GM19023 (cell line): ENCODE data around the gene DBF4B.
"Not testable (repeated sequence)": the region's sequence is repeated elsewhere in the genome, so short reads cannot be mapped to it uniquely, and the experiment has no call there.

ENCODE experiments used
- ATAC-seq: cut with Tn5 transposase; IDR thresholded peaks from one replicate; pipeline ENCODE4 v1.9.1; 2021; ENCODE audit warnings: mild to moderate bottlenecking, moderate library complexity; ENCODE audit not compliant: unreplicated experiment

DBF4B gene

DNA sequence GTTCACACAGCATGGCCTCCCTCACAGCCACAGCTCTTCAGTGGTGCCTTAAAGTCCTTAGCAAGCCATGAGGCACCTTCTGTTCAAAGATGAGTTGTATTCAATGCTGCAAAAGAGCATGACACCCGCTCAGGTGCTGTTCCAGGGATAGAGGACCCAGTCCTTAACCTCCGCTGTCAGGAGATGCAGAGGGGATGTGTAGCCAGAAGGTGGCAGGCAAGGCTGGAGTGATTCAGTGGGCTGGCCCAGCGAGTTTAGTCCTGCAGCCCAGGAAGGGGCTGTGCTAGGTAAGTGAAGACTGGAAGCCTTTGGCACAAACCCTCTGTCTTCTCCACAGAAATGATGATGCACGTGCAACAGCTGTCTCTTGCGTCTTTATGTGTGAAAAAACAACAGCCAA, 25.3 kb downstream of the DBF4B start:
- ATAC-seq, result no peak

DNA sequence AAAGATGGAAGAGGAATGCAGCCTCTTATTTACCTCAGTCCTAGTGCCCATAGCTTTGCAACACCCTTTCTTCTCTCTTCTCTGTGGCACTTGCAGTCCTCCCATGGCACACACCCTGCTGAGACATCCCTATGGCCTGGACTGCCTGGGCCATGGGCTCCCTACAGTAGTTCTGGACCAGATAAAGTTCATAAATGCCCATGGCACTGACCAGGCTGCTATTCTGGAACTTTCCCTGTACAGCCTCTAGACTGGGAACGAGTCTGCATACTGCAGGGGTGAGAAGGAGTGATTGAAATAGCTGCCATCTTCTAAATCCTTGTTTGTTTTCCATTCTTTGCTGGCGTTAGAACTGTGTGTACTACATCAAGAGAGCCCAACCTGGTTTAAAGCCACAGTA, 25.8 kb downstream of the DBF4B start:
- no peak for ATAC-seq

DNA sequence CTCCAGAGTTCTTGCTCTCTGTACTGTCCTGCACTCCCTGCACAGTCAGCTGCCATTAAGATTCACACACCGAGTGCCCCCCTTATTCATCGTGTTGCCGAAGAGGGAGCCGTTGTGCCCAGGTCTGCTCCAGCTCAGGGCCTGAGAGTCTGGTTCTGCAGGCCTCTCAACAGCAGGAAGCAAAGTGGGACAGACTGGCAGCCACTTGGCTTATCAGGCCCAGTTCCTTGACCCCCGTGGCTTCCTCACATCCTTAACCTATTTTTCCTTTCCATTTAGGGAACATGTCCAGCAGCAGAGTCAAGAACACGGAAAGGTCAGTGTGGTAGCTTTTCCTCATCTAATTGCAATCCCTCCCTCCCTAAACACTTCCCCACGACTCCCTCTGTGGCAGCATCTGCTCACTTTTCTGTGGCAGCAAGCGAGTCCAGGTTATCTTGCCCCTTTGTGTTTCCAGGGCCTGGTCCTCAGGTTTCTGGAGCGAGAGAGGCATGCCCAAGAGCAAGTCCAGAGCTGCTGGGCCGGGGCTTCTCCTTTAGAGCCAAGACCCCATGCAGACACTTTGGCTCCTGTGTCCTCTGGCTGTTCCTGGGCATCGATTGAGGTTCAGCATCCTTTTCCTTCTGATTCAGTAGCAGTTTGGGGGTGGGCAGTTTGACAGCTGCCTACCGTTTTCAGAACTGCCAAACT, 28.2 kb downstream of the DBF4B start:
- no peak for ATAC-seq

DNA sequence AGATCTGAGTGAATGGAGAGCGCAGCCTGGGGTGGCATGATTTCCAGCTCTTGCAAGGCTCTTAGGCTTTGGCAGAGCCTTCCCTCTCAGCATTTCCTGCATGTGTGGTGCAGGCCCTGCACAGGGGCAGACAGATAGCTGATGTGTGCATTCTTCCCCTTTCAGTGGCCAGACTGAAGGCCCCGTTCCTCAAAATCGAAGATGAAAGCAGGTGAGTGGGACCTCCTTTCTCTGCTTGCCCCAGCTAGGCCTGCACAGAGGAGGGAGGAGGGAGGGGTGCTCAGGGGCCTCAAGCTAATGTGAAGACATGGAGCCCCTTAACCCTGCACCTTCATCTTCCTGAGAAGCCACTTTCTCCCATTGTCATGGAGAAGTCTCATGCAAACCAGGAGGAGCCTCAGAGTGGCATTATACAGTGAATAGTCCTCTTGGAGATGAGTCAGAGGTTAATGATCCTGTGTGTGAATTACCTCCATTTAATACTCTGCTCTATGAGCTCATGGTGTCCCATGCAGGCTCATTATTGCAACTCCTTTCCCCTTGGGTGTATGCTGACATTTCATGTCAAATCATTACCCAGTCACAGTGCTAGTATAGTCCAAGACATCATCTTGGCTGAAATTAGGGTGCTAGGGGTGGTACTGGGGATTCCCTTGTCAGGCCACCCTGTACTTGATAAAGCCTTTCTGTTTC, 29.9 kb downstream of the DBF4B start:
- ATAC-seq, result peak; percentile 60

GRCh38 chr17:44741316-44741715, 32.9 kb downstream of the DBF4B start:
- ATAC-seq, result no peak

DNA sequence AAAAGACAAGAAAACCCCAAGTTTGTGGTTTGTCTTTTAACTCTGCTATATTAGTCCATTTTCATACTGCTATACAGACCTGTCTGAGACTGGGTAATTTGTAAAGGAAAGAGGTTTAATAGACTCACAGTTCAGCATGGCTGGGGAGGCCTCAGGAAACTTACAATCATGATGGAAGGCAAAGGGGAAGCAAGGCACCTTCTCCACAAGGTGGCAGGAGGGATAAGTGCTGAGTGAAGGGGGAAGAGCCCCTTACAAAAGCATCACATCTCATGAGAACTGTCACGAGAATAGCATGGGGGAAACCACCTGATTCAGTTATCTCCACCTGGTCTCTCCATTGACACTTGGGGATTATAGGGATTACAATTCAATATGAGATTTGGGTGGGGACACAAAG, 36.8 kb downstream of the DBF4B start:
- no peak for ATAC-seq

GRCh38 chr17:44745738-44746137, 37.3 kb downstream of the DBF4B start:
- ATAC-seq, result not testable (repeated sequence)

DNA sequence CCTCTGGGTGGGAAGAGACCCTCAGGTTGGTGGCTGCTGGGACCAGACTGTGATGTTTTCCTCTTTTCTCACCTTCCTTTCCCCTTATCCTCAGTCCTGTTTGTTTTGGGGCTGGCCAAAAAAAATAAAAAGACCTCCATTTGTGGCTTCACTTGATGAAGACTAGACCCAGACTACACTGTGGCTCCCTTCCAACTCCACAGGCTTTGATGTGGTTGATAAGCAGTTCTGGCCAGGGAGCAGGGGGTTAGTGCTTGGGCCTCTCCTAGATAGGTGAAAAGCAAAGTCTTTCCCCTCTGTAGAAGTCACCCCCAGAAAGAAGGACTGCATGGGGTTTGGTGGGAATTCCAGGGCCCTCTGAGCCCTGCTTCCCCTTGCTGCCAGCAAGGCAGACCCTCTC, 39.1 kb downstream of the DBF4B start:
- ATAC-seq, result no peak

DNA sequence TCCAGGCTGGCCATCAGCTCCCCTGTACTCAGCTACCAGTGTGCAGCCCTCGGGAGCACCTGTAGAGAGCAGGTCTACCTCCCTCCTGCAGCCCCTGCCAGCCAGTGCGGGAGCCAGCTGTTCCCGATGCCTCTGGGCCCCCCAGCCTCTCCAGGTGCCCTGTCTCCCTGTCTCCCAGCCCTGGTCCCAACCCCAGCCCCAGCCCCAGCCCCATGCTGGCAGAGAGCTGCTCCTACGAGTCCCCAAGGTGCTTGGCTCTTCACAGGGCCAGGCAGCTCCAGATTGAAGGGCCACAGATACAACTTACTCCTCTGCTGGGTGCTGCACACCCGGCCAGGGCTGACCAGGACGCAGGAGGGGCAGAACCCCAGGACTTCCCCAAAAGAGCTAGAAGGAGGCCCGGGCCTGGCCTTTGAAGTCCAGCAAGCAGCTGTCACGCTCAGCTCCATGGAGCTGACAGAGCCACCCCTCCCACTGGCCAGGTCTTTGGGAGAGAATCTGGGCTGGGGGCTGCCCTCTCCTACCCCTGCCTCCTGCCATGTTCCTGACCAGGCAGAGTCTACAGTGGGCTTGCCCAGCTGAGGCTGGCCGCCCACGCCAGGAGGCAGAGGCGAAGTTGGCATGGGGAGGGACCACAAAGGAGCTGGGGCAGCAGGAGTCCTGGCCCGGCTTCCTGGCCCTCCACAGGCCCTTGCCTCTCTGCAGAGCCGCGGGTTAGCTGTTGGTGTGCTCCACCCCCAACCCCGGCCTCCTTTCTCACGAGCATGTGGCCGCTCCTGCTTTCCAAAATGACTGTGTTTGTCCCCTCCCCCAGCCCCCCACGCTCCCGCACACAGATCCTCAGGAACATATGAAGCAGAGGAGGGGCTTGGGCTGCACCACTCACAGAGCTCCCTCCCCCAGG, 40.9 kb downstream of the DBF4B start:
- ATAC-seq, result no peak

DNA sequence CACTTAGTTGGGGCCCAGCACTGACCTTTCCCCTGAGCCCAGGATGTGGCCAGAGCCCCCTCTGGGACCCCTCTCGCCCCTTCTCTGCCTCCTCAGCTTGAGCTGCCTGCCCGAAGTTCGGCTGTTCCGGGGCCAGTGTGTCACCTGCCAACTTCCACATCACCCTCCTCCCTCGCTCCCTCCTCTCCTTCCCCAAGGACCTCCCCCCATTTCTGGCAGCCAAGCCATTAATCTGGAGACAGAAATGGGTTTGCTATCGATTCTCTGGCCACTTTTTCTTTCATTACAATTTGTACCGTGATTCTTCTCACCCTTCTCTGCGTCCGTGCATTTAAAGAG, 41.5 kb downstream of the DBF4B start:
- ATAC-seq, result no peak

DNA sequence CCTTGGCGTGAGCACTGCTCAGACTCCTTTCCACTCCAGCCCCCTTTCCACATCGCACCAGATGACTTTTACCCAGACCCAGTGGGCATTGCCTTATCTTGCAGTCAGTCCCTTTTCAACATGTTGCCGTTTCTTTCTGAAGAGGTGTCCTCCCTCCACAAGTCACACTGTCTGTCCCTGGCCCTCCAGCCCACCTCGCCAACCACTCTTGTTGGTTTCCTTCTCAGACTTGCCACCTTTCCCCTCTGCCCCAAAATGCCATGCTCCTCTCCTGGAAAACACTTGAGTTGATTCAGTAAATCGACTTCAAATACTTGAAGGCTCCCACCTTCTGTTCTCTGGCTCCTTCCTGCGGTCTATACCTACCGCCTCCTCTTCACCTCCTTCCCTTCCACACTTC, 42.9 kb downstream of the DBF4B start:
- no peak for ATAC-seq

DNA sequence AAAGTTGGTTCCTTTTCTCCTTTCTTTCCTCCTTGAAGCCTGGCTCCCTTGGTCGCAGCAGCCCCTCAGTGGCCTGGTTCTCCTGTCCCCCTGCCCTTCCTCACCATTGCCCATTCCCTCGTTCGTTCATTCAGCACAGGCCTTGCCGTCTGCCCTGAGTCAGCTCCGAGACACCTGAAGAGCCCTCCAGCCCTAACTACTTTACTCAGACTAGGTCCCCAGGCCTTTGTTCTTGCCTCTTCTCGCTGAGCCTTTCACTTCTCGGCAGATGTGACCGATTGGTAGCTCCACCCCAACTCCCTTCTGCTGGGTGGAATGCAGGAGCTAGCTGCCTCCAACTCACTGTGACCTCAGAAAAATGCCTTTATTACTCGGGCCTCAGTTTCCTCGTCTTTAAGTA, 43.3 kb downstream of the DBF4B start:
- ATAC-seq, result no peak

DNA sequence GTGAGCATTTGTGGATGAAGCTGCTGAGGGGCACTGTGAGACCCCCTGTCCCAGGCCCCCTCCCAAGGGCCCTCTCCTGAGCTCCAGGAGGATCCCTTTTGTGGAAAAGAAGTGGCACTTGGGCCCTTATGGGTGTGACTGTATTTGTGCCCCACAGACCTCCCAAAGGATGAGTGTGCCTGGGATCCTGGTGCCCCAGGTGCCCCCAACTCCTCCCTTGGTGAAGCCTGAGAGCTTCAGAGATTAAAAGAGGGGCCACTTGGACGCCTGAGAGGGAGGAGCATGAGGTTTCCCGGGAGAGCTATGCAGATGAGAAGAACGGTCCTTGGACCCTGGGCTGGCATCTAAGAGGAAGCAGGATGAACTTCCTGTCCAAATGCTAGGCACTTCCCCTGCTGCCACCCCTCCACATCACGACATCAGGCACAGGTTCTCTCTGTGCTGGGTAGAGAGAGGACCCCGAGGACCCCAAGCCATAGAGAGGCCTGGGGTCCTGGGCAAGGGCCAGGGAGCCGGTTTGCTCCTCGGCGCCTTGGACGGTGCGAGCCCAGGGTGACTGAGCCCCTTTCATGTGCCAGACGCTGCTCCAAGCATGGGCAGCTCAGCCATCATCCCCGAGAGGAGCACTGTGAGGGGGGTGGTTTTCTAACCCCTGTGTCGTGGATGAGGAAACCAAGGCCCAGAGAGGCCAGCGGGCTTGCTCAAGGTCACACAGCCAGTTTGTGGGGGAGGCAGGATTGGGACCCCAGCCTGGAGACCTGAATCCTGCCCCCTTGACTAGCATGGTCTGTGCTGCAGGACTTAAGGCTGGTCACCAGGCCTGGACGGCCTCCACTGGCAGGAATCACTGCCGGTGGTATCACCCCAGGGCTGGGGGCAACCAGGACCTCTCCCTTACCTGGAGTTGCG, 44.7 kb downstream of the DBF4B start:
- no peak for ATAC-seq

GRCh38 chr17:44754276-44754675, 45.8 kb downstream of the DBF4B start:
- no peak for ATAC-seq

- not testable (repeated sequence) for ATAC-seq
Measured at GRCh38 chr17:44755180-44755579, 46.7 kb downstream of the DBF4B start.

DNA sequence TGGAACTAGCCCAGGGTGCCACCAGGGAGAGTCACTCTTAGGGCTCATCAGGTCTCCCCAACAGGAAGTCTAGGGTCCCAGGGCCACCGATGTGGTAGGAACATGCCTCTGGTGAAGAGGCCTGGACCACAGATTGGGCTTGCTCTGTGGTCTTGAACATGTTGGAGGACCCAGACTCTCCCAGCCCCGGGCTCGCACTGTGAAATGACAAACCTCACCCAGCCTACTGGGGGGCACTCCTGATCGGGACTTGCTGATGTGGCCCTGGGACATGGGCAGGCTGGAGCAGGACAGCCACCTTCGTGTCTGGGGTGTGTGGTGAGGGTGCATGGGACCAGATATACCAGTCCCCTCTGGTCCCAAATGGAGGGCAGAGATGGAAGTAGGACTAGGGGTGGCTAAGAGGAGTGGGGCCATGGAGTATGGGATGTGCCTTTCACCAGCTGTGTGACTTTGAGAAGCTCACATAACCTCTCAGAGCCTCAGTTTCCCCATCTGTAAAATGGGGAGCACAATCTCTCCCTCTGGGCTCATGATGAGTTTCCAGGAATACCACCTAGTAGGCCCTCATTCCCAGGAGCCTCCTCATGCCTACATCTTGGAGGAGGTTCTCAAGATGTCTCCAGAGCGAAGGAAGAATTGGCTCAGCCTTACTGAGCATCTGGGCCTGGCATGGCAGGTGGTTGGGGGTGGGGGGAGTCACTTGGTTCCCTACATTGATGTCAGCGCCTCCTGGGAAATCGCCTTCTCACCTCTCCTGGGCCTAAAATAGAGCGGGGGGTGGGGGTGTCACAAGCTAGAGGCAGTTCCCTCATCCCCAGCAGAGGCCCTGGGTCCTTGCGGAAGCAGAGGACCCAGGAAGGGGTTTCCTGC, 48.8 kb downstream of the DBF4B start:
- no peak for ATAC-seq

DNA sequence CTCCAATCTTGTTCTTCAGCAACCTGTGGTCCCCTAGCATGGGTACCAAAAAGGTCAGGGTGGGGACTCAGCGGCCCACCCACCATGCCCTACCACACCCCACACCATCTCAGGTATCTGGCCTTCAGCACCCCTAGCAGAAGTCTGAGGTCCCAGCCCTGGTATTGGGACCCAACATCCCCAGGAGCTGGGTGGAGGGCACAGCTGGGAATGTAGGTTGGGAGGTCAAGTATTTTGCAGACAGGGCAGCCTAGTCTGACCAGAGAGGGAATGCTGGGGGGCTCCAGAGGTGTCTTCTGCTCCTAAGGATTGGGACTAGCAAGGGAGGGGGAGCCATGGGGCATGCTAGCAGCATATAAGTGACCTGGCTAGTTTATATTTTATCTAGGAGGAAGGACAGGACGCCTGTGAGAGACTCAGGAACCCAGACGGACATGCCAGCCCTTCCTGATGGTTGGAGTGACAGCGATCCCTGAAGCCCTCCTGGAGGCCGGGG, 49.5 kb downstream of the DBF4B start:
- no peak for ATAC-seq

DNA sequence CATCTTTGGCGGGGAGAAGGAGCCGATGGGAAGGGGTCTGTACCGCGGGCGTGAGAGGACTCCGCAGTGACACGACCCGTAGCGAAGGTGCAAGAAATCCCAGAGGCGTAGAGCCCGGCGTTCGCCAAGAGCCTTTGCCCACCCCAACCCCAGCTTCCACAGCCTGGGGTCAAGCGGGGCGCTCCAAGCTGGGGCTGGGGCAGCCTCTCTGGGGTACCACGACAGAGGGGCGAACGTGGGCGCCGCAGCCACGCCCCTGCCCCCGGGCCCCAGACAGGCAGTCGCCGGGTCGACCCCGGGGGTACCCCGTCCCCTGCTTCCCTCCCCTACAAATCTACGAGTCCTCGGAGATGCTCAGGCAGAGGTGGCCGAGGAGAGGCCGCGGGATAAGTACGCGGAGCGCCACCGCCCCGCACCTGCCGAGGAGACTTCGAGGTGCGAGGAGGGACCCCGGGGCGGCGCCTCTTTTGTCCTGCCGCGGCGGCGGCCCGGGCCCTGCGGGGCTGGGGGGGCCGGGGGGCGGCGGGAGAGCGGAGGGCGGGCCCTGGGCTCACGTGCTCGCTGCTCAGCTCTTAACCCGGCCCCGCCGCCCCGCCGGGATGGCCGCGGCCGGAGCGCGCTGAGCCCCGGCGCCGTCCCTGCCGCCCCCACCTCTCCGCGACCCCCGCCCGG, 50.1 kb downstream of the DBF4B start, which contains the start of gene ADAM11:
ADAM11 (plus strand) TSS at position 575 of the 672 bp plus-strand sequence. CDS start 212 bp downstream, outside the sequence.
- ATAC-seq, result no peak
